HEK293 (cell line): Measurements from ENCODE around the gene TNFRSF6B.

Experiments
- GLIS2 ChIP-seq: fragments of 450-650 bp; formaldehyde crosslinking; IDR thresholded peaks from 2 replicates; pipeline ENCODE4 v1.5.1; 2016; ENCODE audit warnings: missing biosample characterization, missing genetic modification characterization
- ZBTB7A ChIP-seq: fragments of 450-650 bp; formaldehyde crosslinking; IDR thresholded peaks from 2 replicates; pipeline ENCODE4 v1.5.1; 2016; ENCODE audit warnings: low read depth, missing biosample characterization, missing genetic modification characterization
- ZNF747 ChIP-seq: fragments of 450-650 bp; formaldehyde crosslinking; IDR thresholded peaks from 2 replicates; pipeline ENCODE4 v1.5.1; 2016; ENCODE audit warnings: missing biosample characterization, missing genetic modification characterization
- TF ChIP-seq, protein P1 (sequence below): fragments of 450-650 bp; formaldehyde crosslinking; IDR thresholded peaks from 2 replicates; pipeline ENCODE4 v1.5.1; 2016; ENCODE audit warnings: missing biosample characterization, missing genetic modification characterization
- TF ChIP-seq, protein P2 (sequence below): fragments of 450-650 bp; formaldehyde crosslinking; IDR thresholded peaks from 2 replicates; pipeline ENCODE4 v1.5.1; 2016; ENCODE audit warnings: missing biosample characterization, missing genetic modification characterization
- TF ChIP-seq, protein P3 (sequence below): fragments of 450-650 bp; formaldehyde crosslinking; IDR thresholded peaks from 2 replicates; pipeline ENCODE4; 2016; ENCODE audit warnings: missing biosample characterization, missing genetic modification characterization
- TF ChIP-seq, protein P4 (sequence below): fragments of 450-650 bp; formaldehyde crosslinking; IDR thresholded peaks from 2 replicates; pipeline ENCODE4 v1.5.1; 2016; ENCODE audit warnings: missing biosample characterization, missing genetic modification characterization
- TF ChIP-seq, protein P5 (sequence below): fragments of 450-650 bp; IDR thresholded peaks from 2 replicates; pipeline ENCODE4 v1.5.1; 2018; ENCODE audit warnings: missing biosample characterization, missing genetic modification characterization
- TF ChIP-seq, protein P6 (sequence below): fragments of 450-650 bp; formaldehyde crosslinking; conservative IDR thresholded peaks from 2 replicates; pipeline ENCODE4 v1.5.1; 2016; ENCODE audit warnings: low read depth, missing biosample characterization, missing genetic modification characterization
- TF ChIP-seq, protein P7 (sequence below): fragments of 450-650 bp; formaldehyde crosslinking; IDR thresholded peaks from 2 replicates; pipeline ENCODE4 v1.5.1; 2016; ENCODE audit warnings: missing biosample characterization, missing genetic modification characterization

The TNFRSF6B gene

DNA sequence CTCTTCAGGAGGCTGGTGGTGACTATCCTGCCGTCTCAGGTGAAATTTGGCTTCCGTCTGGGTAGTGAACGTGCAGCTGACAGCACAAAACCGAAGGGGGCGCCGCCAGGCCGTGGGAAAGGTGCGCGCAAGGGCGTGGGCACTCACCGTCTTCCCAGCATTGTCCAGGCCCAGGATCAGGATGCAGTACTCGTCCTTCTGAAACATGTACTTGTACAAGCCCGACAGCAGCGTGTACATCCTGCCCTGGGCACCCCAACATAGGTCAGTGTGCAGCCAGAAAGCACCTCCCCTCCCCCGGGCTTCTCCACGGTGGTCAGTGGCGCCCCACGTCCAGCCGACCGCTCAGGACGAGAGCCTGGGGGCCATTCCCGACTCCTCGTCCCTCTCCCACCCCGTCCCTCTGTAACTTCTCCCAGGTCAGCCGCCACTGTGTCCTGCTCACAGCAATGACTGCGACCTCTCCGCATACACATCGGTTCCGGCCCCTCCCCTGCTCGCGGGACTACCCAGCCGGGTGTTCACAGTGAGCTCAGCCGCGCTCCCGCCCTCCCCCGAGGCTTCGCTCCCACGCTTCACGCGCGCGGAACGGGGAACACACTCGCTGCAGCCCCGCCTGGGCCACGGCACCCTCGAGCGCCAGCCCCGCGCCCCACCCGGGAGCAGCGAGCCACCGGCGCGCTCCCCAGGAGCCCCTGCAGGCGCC, 10.6 kb downstream of the TNFRSF6B start (continued):
- TF ChIP-seq, protein P1, sequence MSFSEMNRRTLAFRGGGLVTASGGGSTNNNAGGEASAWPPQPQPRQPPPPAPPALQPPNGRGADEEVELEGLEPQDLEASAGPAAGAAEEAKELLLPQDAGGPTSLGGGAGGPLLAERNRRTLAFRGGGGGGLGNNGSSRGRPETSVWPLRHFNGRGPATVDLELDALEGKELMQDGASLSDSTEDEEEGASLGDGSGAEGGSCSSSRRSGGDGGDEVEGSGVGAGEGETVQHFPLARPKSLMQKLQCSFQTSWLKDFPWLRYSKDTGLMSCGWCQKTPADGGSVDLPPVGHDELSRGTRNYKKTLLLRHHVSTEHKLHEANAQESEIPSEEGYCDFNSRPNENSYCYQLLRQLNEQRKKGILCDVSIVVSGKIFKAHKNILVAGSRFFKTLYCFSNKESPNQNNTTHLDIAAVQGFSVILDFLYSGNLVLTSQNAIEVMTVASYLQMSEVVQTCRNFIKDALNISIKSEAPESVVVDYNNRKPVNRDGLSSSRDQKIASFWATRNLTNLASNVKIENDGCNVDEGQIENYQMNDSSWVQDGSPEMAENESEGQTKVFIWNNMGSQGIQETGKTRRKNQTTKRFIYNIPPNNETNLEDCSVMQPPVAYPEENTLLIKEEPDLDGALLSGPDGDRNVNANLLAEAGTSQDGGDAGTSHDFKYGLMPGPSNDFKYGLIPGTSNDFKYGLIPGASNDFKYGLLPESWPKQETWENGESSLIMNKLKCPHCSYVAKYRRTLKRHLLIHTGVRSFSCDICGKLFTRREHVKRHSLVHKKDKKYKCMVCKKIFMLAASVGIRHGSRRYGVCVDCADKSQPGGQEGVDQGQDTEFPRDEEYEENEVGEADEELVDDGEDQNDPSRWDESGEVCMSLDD, result peak; percentile 36; the same call in 1 of the 2 replicates
- no peak for TF ChIP-seq ZNF747
- TF ChIP-seq, protein P2, sequence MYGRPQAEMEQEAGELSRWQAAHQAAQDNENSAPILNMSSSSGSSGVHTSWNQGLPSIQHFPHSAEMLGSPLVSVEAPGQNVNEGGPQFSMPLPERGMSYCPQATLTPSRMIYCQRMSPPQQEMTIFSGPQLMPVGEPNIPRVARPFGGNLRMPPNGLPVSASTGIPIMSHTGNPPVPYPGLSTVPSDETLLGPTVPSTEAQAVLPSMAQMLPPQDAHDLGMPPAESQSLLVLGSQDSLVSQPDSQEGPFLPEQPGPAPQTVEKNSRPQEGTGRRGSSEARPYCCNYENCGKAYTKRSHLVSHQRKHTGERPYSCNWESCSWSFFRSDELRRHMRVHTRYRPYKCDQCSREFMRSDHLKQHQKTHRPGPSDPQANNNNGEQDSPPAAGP, result no peak
- TF ChIP-seq GLIS2, result peak; percentile 24; the same call in 1 of the 2 replicates
- TF ChIP-seq, protein P3, sequence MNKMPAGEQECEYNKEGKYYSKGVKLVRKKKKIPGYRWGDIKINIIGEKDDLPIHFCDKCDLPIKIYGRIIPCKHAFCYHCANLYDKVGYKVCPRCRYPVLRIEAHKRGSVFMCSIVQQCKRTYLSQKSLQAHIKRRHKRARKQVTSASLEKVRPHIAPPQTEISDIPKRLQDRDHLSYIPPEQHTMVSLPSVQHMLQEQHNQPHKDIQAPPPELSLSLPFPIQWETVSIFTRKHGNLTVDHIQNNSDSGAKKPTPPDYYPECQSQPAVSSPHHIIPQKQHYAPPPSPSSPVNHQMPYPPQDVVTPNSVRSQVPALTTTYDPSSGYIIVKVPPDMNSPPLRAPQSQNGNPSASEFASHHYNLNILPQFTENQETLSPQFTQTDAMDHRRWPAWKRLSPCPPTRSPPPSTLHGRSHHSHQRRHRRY, result no peak
- TF ChIP-seq, protein P4, sequence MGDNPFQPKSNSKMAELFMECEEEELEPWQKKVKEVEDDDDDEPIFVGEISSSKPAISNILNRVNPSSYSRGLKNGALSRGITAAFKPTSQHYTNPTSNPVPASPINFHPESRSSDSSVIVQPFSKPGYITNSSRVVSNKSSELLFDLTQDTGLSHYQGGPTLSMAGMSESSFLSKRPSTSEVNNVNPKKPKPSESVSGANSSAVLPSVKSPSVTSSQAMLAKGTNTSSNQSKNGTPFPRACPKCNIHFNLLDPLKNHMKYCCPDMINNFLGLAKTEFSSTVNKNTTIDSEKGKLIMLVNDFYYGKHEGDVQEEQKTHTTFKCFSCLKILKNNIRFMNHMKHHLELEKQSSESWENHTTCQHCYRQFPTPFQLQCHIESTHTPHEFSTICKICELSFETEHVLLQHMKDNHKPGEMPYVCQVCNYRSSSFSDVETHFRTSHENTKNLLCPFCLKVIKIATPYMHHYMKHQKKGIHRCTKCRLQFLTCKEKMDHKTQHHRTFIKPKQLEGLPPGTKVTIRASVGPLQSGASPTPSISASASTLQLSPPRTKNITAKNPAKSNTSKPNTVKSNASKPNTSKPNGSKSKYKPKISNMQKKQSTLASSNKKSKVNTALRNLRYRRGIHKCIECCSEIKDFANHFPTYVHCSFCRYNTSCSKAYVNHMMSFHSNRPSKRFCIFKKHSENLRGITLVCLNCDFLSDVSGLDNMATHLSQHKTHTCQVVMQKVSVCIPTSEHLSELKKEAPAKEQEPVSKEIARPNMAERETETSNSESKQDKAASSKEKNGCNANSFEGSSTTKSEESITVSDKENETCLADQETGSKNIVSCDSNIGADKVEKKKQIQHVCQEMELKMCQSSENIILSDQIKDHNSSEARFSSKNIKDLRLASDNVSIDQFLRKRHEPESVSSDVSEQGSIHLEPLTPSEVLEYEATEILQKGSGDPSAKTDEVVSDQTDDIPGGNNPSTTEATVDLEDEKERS (tag by site-specific recombination), result no peak
- peak; percentile 15; the same call in 1 of the 2 replicates for TF ChIP-seq ZBTB7A
- TF ChIP-seq, protein P5, sequence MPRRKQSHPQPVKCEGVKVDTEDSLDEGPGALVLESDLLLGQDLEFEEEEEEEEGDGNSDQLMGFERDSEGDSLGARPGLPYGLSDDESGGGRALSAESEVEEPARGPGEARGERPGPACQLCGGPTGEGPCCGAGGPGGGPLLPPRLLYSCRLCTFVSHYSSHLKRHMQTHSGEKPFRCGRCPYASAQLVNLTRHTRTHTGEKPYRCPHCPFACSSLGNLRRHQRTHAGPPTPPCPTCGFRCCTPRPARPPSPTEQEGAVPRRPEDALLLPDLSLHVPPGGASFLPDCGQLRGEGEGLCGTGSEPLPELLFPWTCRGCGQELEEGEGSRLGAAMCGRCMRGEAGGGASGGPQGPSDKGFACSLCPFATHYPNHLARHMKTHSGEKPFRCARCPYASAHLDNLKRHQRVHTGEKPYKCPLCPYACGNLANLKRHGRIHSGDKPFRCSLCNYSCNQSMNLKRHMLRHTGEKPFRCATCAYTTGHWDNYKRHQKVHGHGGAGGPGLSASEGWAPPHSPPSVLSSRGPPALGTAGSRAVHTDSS (tag by site-specific recombination), result no peak
- TF ChIP-seq, protein P6, sequence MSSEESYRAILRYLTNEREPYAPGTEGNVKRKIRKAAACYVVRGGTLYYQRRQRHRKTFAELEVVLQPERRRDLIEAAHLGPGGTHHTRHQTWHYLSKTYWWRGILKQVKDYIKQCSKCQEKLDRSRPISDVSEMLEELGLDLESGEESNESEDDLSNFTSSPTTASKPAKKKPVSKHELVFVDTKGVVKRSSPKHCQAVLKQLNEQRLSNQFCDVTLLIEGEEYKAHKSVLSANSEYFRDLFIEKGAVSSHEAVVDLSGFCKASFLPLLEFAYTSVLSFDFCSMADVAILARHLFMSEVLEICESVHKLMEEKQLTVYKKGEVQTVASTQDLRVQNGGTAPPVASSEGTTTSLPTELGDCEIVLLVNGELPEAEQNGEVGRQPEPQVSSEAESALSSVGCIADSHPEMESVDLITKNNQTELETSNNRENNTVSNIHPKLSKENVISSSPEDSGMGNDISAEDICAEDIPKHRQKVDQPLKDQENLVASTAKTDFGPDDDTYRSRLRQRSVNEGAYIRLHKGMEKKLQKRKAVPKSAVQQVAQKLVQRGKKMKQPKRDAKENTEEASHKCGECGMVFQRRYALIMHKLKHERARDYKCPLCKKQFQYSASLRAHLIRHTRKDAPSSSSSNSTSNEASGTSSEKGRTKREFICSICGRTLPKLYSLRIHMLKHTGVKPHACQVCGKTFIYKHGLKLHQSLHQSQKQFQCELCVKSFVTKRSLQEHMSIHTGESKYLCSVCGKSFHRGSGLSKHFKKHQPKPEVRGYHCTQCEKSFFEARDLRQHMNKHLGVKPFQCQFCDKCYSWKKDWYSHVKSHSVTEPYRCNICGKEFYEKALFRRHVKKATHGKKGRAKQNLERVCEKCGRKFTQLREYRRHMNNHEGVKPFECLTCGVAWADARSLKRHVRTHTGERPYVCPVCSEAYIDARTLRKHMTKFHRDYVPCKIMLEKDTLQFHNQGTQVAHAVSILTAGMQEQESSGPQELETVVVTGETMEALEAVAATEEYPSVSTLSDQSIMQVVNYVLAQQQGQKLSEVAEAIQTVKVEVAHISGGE (tag by site-specific recombination), result peak; percentile 44; the same call in 1 of the 2 replicates
- TF ChIP-seq, protein P7, sequence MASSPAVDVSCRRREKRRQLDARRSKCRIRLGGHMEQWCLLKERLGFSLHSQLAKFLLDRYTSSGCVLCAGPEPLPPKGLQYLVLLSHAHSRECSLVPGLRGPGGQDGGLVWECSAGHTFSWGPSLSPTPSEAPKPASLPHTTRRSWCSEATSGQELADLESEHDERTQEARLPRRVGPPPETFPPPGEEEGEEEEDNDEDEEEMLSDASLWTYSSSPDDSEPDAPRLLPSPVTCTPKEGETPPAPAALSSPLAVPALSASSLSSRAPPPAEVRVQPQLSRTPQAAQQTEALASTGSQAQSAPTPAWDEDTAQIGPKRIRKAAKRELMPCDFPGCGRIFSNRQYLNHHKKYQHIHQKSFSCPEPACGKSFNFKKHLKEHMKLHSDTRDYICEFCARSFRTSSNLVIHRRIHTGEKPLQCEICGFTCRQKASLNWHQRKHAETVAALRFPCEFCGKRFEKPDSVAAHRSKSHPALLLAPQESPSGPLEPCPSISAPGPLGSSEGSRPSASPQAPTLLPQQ, result no peak
